ENCODE results near the gene OFD1. TPM values are rescaled to one million over a fixed set of nuclear protein-coding genes. Genes with fewer than 3 reads are reported as not detected.

Gene OFD1
- total RNA-seq, 2 donors from 2014 or later = 15.3 to 19.0 TPM

DNA sequence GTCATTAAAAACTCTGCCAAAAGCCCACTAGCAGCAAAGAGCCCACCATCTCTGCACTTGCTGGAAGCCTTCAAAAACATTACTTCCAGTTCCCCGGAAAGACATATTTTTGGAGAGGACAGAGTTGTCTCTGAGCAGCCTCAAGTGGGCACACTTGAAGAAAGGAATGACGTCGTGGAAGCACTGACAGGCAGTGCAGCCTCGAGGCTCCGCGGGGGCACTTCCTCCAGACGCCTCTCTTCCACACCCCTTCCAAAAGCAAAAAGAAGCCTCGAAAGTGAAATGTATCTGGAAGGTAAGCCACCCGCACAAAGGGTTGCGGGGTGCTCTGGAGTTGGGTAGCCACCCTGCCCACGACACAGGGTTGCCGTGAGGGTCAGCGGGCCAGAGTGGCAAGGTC is 25.9 kb downstream of the OFD1 start:
- Histone ChIP-seq H3K36me3 (peaks cover 2% of the 10 kb centered on the region), H3K9me3 (no peaks in the 10 kb centered on the region), H3K27me3 (replicated peaks; ENCODE audit: insufficient read depth) (no peaks in the 10 kb centered on the region), H3K4me1 (ENCODE audit: control insufficient read depth in 1 of 2, low read depth in 2 of 2) (peaks cover 4 to 28% of the 10 kb centered on the region in 2 donors), H3K4me3 (no peak overlapping the region), H3K27ac (no peak overlapping the region)
- DNase-seq (ENCODE audit: low spot score) (no peak), ATAC-seq (ENCODE audit: insufficient number of reproducible peaks, low FRiP score, low read depth) (no peak)
- TF ChIP-seq, protein P1, sequence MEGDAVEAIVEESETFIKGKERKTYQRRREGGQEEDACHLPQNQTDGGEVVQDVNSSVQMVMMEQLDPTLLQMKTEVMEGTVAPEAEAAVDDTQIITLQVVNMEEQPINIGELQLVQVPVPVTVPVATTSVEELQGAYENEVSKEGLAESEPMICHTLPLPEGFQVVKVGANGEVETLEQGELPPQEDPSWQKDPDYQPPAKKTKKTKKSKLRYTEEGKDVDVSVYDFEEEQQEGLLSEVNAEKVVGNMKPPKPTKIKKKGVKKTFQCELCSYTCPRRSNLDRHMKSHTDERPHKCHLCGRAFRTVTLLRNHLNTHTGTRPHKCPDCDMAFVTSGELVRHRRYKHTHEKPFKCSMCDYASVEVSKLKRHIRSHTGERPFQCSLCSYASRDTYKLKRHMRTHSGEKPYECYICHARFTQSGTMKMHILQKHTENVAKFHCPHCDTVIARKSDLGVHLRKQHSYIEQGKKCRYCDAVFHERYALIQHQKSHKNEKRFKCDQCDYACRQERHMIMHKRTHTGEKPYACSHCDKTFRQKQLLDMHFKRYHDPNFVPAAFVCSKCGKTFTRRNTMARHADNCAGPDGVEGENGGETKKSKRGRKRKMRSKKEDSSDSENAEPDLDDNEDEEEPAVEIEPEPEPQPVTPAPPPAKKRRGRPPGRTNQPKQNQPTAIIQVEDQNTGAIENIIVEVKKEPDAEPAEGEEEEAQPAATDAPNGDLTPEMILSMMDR (IDR thresholded peaks at IDR 0.05) = no peak

DNA sequence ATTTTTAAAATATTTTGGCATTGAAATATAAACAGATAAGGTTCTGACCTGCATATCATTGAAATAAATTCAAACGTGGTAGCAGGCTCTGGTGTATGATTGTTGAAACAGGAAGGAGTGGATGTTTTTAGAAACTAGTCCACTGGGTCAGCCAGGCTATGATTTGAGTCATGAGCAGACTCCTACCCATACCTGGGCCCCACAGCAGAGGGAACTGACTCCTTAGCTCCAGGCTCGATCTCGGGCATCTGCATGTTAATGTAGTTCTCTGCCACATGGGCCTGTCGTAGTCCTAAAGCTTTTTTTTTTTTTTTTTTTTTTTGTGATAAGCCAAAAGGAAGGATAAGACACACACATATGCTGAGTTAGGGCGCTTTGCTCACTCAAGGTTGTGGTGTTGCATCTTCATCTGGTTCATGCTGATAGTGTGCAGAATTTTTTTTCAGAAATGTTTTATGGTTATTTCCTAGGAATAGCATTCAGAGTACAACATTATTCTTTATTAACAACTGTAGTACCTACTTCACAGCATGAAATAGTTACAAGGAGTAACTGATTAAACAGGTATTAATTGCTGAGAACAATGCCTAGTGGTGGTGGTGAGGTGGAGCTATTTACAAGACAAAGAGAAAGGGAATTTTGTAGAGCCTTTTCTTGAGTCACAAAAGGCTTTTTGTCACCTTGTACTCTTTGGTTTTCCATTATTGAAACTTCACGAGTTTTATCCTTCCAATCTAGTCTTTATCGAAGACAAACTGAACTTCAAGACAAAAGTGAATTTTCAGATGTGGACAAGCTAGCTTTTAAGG is 27.3 kb downstream of the OFD1 start:
- Histone ChIP-seq H3K4me1 (ENCODE audit: control insufficient read depth in 1 of 2, low read depth in 2 of 2) (peaks cover 4 to 28% of the 10 kb centered on the region in 2 donors), H3K27ac (no peak overlapping the region), H3K9me3 (no peaks in the 10 kb centered on the region), H3K27me3 (replicated peaks; ENCODE audit: insufficient read depth) (no peaks in the 10 kb centered on the region), H3K36me3 (peaks cover 4% of the 10 kb centered on the region), H3K4me3 (no peak overlapping the region)
- TF ChIP-seq, protein P1 (IDR thresholded peaks at IDR 0.05) = no peak
- ATAC-seq (ENCODE audit: insufficient number of reproducible peaks, low FRiP score, low read depth) (no peak), DNase-seq (ENCODE audit: low spot score) (no peak)

DNA sequence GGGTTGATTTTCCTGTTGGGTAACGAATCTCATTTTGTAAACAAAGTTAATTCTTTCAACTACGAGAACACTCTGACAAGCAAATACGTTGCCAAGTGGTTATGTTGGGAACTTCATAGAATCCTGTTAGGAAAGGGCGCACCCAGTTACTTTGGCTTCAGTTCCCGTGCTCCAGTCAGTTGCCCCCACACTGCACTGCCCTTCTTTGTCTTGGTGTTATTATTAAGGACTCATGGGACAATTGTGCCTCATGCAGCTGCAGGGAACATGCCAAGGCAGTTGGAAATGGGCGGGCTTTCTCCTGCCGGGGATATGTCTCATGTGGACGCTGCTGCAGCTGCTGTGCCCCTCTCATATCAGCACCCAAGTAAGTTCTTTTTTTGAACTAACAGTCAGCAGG is 28.9 kb downstream of the OFD1 start:
- DNase-seq (ENCODE audit: low spot score) = peak; percentile 4
- no peaks in the 10 kb centered on the region for H3K9me3 ChIP-seq
- peaks cover 2% of the 10 kb centered on the region for H3K36me3 ChIP-seq
- peaks cover 4 to 28% of the 10 kb centered on the region in 2 donors for H3K4me1 ChIP-seq (ENCODE audit: control insufficient read depth in 1 of 2, low read depth in 2 of 2)
- peak; percentile 36 for ATAC-seq (ENCODE audit: insufficient number of reproducible peaks, low FRiP score, low read depth)
- peak overlapping the region; percentile 7 for H3K4me3 ChIP-seq
- TF ChIP-seq, protein P1 (IDR thresholded peaks at IDR 0.05) = peak; percentile 17
- no peaks in the 10 kb centered on the region for H3K27me3 ChIP-seq (replicated peaks; ENCODE audit: insufficient read depth)
- H3K27ac ChIP-seq = peak overlapping the region in 1 of 2 donors; percentile 30

DNA sequence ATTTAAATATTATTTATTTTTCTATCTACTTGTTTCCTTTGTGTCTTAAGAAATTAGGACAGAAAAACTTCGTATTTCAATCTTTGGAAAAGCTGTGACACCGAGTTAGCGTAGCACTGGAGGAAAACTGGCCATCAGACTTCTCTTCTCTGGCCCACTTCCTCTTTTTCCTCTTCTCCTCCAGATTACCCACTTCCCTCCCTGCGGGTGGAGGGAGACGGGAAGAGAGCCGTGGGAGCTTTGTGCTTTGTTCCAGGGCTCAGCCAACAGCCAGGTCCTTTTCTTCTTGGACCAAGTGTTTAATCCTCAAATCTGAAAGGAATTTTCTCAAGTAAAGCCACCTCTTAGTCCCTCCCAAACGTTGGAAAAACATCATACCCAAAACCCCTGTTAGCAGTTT is 29.7 kb downstream of the OFD1 start:
- Histone ChIP-seq H3K4me1 (ENCODE audit: control insufficient read depth in 1 of 2, low read depth in 2 of 2) (peaks cover 4 to 28% of the 10 kb centered on the region in 2 donors), H3K9me3 (no peaks in the 10 kb centered on the region), H3K36me3 (peaks cover 2% of the 10 kb centered on the region), H3K4me3 (no peak overlapping the region), H3K27me3 (replicated peaks; ENCODE audit: insufficient read depth) (no peaks in the 10 kb centered on the region), H3K27ac (no peak overlapping the region)
- TF ChIP-seq, protein P1 (IDR thresholded peaks at IDR 0.05) = no peak
- DNase-seq (ENCODE audit: low spot score) (no peak), ATAC-seq (ENCODE audit: insufficient number of reproducible peaks, low FRiP score, low read depth) (no peak)

DNA sequence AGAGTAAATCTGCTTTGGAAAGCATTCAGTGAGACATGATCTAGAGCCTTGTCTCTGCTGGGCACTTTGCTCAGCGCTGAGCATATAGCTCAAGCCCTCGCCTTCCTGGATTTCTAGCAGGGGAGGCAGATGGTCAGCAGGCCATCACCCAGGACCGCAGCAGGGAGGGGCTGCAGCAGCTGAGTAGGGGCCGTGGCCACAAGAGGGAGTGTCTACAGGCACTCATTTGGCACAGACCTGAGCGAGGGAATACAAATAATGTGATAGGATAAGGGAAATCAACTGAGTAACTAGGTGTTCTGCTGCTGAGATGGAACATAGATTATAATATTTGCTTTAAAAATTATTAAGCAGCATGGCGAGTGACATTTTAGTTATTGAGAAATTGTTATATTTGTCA is 30.2 kb downstream of the OFD1 start:
- TF ChIP-seq, protein P1 (IDR thresholded peaks at IDR 0.05) = no peak
- no peak for ATAC-seq (ENCODE audit: insufficient number of reproducible peaks, low FRiP score, low read depth)
- no peak for DNase-seq (ENCODE audit: low spot score)
- Histone ChIP-seq H3K4me1 (ENCODE audit: control insufficient read depth in 1 of 2, low read depth in 2 of 2) (peaks cover 4 to 28% of the 10 kb centered on the region in 2 donors), H3K36me3 (peaks cover 2% of the 10 kb centered on the region), H3K27me3 (replicated peaks; ENCODE audit: insufficient read depth) (no peaks in the 10 kb centered on the region), H3K9me3 (no peaks in the 10 kb centered on the region), H3K4me3 (no peak overlapping the region), H3K27ac (no peak overlapping the region)
